Activated naive CD8-positive, alpha-beta T cell treated with anti-CD3 and anti-CD28 coated beads, Interleukin-2, amount 10 ng/mL, durations not matched to agents 7 days and 5 days (primary cell): ENCODE data around the gene RBM33. TPM values are rescaled to one million over a fixed set of nuclear protein-coding genes. Genes with fewer than 3 reads are reported as not detected.
A peak's percentile ranks its signal among the peaks of the same experiment; 100 is the strongest.
"Not testable (repeated sequence)": the region's sequence is repeated elsewhere in the genome, so short reads cannot be mapped to it uniquely, and the experiment has no call there.

Source experiments
- ATAC-seq: fragments of 150-1000 bp; cut with Tn5 transposase; one replicate; pipeline ENCODE4 v1.10.0; 2021; ENCODE audit warnings: low read depth, moderate library complexity
- POLR2A ChIA-PET: fragments of 350-600 bp; sonication (Branson Sonifier 250); formaldehyde crosslinking; loops from one replicate; lab custom pipeline; 2021; ENCODE audit warnings: antibody characterized with exemption; lab: Charles Lee
- DNase-seq: peaks from one replicate; pipeline ENCODE4 v3.0.0; 2021
- H3K27ac Mint-ChIP-seq: one replicate; pipeline ENCODE4 v1.8.0; 2022; ENCODE audit warnings: mild to moderate bottlenecking, mixed read lengths
- H3K27me3 Mint-ChIP-seq: one replicate; pipeline ENCODE4 v1.8.0; 2022; ENCODE audit warnings: mild to moderate bottlenecking, moderate library complexity, mixed read lengths
- H3K36me3 Mint-ChIP-seq: one replicate; pipeline ENCODE4 v1.8.0; 2021; ENCODE audit warnings: mild to moderate bottlenecking, mixed read lengths
- H3K4me1 Mint-ChIP-seq: one replicate; pipeline ENCODE4 v1.8.0; 2021; ENCODE audit warnings: mixed read lengths
- H3K4me3 Mint-ChIP-seq: one replicate; pipeline ENCODE4 v1.8.0; 2022; ENCODE audit warnings: mild to moderate bottlenecking, moderate library complexity, mixed read lengths
- H3K9me3 Mint-ChIP-seq: one replicate; pipeline ENCODE4 v1.8.0; 2021; ENCODE audit warnings: mixed read lengths
- total RNA-seq, 2 experiments: library from RNA; stranded (reverse); gene quantifications; one replicate each; pipeline ENCODE4 v1.2.3, GENCODE V29; 2021

Gene RBM33
- total RNA-seq, 2 experiments from 2014 or later, result 119 to 122 TPM

DNA sequence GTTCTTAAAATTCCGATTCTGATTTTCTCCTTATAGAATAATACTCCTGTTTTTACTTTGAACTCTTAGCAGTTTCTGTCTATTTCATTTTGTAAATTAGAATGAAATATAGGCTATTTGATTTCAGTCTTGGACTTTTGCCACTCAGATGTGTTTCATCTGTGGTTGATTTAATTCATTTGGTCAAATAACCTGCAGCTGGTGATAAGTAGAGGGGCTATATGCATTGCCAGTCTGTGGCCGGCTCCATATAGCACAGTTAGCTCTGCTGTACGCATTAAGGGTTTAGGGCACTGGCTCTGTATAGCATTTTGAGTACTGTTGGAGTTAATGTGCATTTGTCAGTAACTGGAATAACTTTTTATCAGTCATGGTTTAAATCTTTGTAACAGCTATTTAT, 35.7 kb downstream of the RBM33 start:
- no peak overlapping the region for H3K27ac Mint-ChIP-seq
- peaks cover 34% of the 10 kb centered on the region for H3K36me3 Mint-ChIP-seq
- ATAC-seq (no peak), DNase-seq (no peak)
- POLR2A ChIA-PET, result interaction anchor here (1.0 kb wide), 1 partner anchor 36 kb away, joined by 3 read pairs; the partner anchor contains the start of gene RBM33
- no peaks in the 10 kb centered on the region for H3K27me3 Mint-ChIP-seq
- H3K4me3 Mint-ChIP-seq, result no peak overlapping the region
- H3K4me1 Mint-ChIP-seq, result peaks cover 27% of the 10 kb centered on the region
- H3K9me3 Mint-ChIP-seq, result no peaks in the 10 kb centered on the region

DNA sequence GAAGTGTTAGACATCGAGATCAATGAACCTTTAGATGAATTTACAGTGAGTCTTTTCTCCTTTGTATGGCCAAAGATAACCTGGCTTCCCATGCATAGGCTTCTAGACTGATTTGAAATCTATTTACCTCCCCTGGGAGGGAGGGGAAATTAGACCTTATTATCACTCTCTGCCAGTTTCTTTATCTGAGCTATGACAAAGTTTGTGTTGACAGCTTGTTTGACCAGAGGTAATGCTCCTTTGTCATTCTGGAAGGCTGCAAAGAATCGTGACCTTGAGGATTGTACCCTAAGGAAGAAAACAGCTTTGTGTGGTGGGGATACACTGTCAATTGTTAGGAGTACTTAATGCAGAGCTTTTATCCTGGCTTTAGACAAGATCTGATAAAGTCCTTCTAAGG, 36.4 kb downstream of the RBM33 start:
- POLR2A ChIA-PET, result no interaction called here
- Mint-ChIP-seq H3K4me3 (no peak overlapping the region), H3K36me3 (peaks cover 37% of the 10 kb centered on the region), H3K27ac (no peak overlapping the region), H3K9me3 (no peaks in the 10 kb centered on the region), H3K27me3 (no peaks in the 10 kb centered on the region), H3K4me1 (peaks cover 31% of the 10 kb centered on the region)
- DNase-seq, result no peak
- no peak for ATAC-seq

DNA sequence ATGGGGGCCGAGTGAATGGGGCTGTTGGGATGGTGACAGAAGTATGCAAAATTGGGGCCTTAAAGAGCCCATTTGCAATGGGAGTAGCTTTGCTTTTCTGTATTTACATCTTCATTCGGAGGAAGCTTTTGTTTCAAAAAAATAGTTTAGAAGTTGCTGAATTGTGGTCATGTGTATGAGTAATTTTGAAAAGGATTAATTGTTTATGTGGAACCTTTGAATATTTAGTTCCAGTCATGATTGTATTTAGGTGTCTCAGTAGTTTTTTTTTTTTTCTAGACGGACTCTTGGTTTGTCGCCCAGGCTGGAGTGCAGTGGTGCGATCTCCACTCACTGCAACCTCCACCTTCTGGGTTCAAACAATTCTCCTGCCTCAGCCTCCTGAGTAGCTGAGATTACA, 37.2 kb downstream of the RBM33 start:
- H3K9me3 Mint-ChIP-seq, result no peaks in the 10 kb centered on the region
- peaks cover 28% of the 10 kb centered on the region for H3K4me1 Mint-ChIP-seq
- DNase-seq (no peak), ATAC-seq (no peak)
- no peaks in the 10 kb centered on the region for H3K27me3 Mint-ChIP-seq
- H3K27ac Mint-ChIP-seq, result no peak overlapping the region
- H3K4me3 Mint-ChIP-seq, result no peak overlapping the region
- POLR2A ChIA-PET, result no interaction called here
- H3K36me3 Mint-ChIP-seq, result peaks cover 41% of the 10 kb centered on the region

DNA sequence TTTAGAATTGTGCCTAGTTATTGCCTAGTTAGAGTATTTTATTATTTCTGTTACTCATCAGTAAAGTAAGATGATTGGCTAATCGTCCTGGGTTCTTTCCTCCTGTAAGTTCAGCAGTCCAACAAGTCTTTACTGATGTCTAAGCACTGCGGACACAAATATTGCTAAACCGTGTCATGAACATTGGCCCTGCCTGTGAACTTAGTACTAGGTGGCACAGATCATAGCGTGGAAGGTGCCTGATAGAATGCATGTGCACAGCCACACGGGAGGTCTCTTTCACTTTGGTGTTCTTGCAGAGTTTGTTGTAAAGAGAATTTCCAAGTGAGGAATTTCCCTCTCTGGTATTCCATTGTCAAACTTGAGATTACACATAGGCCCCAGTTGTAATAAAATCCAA, 38.0 kb downstream of the RBM33 start:
- no peak for DNase-seq
- Mint-ChIP-seq H3K4me3 (no peak overlapping the region), H3K4me1 (peaks cover 26% of the 10 kb centered on the region), H3K27ac (no peak overlapping the region), H3K36me3 (peaks cover 46% of the 10 kb centered on the region), H3K9me3 (no peaks in the 10 kb centered on the region), H3K27me3 (no peaks in the 10 kb centered on the region)
- no peak for ATAC-seq
- POLR2A ChIA-PET, result no interaction called here

DNA sequence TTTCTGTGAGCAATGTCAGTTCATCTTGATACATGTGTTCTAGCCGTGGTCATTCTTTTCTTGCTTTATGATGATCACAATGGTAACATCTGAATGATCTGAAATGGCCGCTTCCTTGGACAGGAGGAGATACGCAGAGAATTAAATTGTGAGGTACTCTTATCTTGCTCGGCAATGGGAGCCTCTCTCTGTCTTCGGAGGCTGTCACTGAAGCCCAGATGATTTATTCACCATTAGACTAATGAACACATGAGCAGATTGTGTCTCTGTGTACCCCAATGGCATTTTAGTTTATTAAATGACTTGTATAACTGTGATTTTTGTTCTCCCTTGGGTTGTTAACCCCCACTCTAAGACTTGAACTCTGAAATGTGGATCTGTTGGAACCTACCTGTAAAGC, 38.6 kb downstream of the RBM33 start:
- POLR2A ChIA-PET, result no interaction called here
- Mint-ChIP-seq H3K4me1 (peaks cover 28% of the 10 kb centered on the region), H3K4me3 (no peak overlapping the region), H3K36me3 (peaks cover 51% of the 10 kb centered on the region), H3K27me3 (no peaks in the 10 kb centered on the region), H3K27ac (no peak overlapping the region), H3K9me3 (no peaks in the 10 kb centered on the region)
- DNase-seq (no peak), ATAC-seq (no peak)

DNA sequence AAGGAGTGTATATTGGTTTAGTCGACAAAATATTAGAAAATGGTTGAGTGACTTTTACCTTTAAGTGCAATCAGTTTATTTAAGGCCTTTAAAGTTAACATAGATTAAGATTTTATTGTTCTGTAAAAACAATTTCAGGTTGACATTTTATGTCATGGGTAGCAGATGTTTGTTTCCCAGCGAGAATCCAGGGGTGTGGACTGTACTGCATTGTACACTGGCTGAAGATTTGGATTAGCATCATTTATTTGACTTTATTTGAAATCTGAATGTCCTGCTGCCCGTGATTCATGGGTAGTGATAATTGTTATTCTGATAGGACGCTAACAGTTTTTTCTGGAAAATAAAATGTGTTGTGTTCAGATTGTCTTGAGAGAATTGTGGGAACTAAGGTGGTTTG, 39.3 kb downstream of the RBM33 start:
- Mint-ChIP-seq H3K27me3 (no peaks in the 10 kb centered on the region), H3K4me1 (peaks cover 28% of the 10 kb centered on the region), H3K4me3 (no peak overlapping the region), H3K27ac (no peak overlapping the region), H3K36me3 (peaks cover 58% of the 10 kb centered on the region), H3K9me3 (no peaks in the 10 kb centered on the region)
- POLR2A ChIA-PET, result no interaction called here
- DNase-seq, result no peak
- ATAC-seq, result no peak

DNA sequence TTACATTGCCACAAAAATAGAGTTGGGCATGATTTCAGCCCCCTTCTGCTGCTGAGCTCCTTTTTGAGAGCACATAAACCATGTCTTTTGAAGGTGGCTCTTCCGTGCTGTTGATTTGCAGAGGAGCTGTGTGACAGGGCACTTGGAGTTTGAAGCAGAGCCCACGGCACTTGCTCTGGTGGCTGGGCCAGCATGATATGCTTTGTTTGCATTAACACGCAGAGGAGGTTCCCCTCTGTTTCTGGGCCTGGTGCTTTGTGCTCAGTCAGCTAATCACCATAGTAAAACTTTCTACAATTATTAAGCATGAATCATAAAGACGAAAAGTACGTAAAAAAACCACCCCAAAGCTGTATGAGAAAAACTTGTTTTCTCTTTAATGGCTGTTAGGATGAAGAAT, 40.1 kb downstream of the RBM33 start:
- Mint-ChIP-seq H3K4me1 (peaks cover 30% of the 10 kb centered on the region), H3K36me3 (peaks cover 64% of the 10 kb centered on the region), H3K27me3 (no peaks in the 10 kb centered on the region), H3K9me3 (no peaks in the 10 kb centered on the region), H3K4me3 (peak overlapping the region; percentile 59), H3K27ac (peak overlapping the region; percentile 26)
- ATAC-seq, result no peak
- DNase-seq, result no peak
- POLR2A ChIA-PET, result no interaction called here

DNA sequence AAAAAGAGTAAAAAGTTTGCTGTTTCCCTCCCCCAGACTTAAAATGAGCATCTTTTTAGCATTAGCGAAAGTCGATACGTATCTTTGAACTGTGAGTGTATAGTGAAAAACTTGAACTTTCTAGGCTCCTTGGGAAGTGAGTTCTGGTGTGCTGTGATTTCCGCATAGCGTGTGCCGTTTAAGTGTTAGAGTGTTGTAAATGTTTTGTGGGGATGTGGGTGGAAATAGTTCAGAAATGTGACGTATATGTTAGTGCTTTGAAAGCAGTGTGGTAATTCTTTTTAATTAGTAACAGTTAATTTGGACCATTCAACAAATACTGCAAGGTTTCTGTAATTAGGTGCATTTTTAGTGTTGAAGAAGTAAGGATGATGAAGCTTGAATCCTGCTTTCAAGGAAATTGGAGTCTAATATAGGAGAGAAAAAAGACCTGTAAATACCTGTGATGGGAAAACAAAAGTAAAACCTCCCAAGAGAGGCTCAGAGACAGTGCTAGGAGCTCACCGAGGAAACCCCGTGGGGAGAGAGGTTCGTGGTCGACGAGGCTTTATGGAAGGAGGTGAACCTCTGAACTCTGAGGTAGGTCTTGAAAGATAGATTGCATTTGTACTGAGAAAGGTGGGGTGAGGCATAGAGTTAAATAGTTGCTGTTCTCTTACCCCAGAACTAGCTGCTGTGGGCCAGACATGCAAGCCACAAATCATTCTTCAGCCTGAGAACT, 40.8 kb downstream of the RBM33 start:
- Mint-ChIP-seq H3K27me3 (no peaks in the 10 kb centered on the region), H3K27ac (peak overlapping the region; percentile 63), H3K4me3 (peak overlapping the region; percentile 59), H3K36me3 (peaks cover 71% of the 10 kb centered on the region), H3K9me3 (no peaks in the 10 kb centered on the region), H3K4me1 (peaks cover 31% of the 10 kb centered on the region)
- peak; percentile 99 for ATAC-seq
- peak; percentile 44 for DNase-seq
- POLR2A ChIA-PET, result interaction anchor here (0.5 to 1.0 kb wide), 2 partner anchors 41 to 728 kb away, joined by 3 to 4 read pairs; partner anchors contain the start of gene RBM33

DNA sequence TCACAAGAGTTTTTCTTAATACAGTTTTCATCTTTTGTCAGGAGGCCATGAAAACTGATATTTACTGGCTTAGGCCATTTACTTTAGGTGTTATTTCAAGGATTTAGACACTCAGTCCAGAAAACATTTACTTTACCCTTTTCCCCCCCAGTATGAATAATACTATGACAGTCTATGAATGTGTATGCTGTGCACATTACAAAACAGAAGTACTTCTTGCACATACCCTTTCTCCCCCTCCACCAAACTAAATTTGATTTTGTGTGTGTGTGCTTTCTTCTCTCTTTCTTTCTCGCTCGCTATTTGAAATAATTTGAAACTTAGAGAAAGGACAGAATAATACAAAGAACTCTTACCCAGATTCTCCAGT, 41.3 kb downstream of the RBM33 start:
- Mint-ChIP-seq H3K4me1 (peaks cover 31% of the 10 kb centered on the region), H3K27ac (peak overlapping the region; percentile 2), H3K4me3 (peak overlapping the region; percentile 59), H3K27me3 (no peaks in the 10 kb centered on the region), H3K9me3 (no peaks in the 10 kb centered on the region), H3K36me3 (peaks cover 72% of the 10 kb centered on the region)
- no peak for DNase-seq
- peak; percentile 11 for ATAC-seq
- POLR2A ChIA-PET, result interaction anchor here (0.5 to 1.0 kb wide), 2 partner anchors 41 to 728 kb away, joined by 3 to 4 read pairs; partner anchors contain the start of gene RBM33

DNA sequence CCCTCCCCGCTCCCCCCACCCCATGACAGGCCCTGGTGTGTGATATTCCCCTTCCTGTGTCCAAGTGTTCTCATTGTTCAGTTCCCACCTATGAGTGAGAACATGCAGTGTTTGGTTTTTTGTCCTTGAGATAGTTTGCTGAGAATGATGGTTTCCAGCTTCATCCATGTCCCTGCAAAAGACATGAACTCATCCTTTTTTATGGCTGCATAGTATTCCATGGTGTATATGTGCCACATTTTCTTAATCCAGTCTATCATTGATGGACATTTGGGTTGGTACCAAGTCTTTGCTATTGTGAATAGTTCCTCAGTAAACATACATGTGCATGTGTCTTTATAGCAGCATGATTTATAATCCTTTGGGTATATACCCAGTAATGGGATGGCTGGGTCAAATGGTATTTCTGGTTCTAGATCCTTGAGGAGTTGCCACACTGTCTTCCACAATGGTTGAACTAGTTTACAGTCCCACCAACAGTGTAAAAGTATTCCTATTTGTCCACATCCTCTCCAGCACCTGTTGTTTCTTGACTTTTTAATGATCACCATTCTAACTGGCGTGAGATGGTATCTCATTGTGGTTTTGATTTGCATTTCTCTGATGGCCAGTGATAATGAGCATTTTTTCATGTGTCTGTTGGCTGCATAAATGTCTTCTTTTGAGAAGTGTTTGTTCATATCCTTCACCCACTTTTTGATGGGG, 42.3 kb downstream of the RBM33 start:
- peaks cover 69% of the 10 kb centered on the region for H3K36me3 Mint-ChIP-seq
- H3K27ac Mint-ChIP-seq, H3K27me3 Mint-ChIP-seq, H3K9me3 Mint-ChIP-seq, DNase-seq, ATAC-seq, POLR2A ChIA-PET, H3K4me3 Mint-ChIP-seq: not testable (repeated sequence)
- peaks cover 32% of the 10 kb centered on the region for H3K4me1 Mint-ChIP-seq

DNA sequence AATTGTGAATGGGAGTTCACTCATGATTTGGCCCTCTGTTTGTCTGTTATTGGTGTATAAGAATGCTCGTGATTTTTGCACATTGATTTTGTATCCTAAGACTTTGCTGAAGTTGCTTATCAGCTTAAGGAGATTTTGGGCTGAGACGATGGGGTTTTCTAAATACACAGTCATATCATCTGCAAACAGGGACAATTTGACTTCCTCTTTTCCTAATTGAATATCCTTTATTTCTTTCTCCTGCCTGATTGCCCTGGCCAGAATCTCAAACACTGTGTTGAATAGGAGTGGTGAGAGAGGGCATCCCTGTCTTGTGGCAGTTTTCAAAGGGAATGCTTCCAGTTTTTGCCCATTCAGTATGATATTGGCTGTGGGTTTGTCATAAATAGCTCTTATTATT, 43.8 kb downstream of the RBM33 start:
- Mint-ChIP-seq H3K4me1 (peaks cover 41% of the 10 kb centered on the region), H3K36me3 (peaks cover 62% of the 10 kb centered on the region)
- H3K9me3 Mint-ChIP-seq, H3K27me3 Mint-ChIP-seq, ATAC-seq, POLR2A ChIA-PET, H3K4me3 Mint-ChIP-seq, H3K27ac Mint-ChIP-seq, DNase-seq: not testable (repeated sequence)

DNA sequence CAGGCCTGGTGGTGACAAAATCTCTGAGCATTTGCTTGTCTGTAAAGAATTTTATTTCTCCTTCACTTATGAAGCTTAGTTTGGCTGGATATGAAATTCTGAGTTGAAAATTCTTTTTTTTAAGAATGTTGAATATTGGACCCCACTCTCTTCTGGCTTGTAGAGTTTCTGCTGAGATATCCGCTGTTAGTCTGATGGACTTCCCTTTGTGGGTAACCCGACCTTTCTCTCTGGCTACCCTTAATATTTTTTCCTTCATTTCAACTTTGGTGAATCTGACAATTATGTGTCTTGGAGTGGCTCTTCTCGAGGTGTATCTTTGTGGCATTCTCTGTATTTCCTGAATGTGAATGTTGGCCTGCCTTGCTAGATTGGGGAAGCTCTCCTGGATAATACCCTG, 46.2 kb downstream of the RBM33 start:
- H3K4me3 Mint-ChIP-seq, H3K9me3 Mint-ChIP-seq, POLR2A ChIA-PET, ATAC-seq, H3K27ac Mint-ChIP-seq, DNase-seq, H3K27me3 Mint-ChIP-seq: not testable (repeated sequence)
- H3K4me1 Mint-ChIP-seq, result peaks cover 28% of the 10 kb centered on the region
- peaks cover 49% of the 10 kb centered on the region for H3K36me3 Mint-ChIP-seq

DNA sequence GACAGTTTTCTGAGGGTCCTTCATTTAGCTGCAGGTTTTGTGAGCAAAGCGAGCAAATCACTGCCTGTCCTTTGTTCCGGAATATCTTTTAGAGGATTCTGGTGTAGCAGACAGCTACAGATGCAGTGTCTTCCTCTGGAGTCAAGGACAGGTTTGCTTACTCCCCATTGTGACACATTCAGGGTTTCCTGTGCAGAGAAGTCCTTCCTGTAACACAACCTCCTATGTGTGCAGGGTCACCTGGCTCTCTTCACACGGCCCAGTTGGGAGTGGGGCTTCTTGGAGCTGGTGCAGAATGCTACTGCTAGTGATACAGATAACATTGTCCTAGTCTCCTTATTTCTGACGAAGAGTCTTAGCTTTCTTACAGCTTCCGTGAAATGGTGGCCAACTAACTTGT, 47.9 kb downstream of the RBM33 start:
- Mint-ChIP-seq H3K9me3 (no peaks in the 10 kb centered on the region), H3K36me3 (peaks cover 45% of the 10 kb centered on the region), H3K27ac (no peak overlapping the region), H3K4me3 (no peak overlapping the region), H3K4me1 (peaks cover 30% of the 10 kb centered on the region), H3K27me3 (no peaks in the 10 kb centered on the region)
- POLR2A ChIA-PET, result no interaction called here
- DNase-seq (no peak), ATAC-seq (peak; percentile 73)

DNA sequence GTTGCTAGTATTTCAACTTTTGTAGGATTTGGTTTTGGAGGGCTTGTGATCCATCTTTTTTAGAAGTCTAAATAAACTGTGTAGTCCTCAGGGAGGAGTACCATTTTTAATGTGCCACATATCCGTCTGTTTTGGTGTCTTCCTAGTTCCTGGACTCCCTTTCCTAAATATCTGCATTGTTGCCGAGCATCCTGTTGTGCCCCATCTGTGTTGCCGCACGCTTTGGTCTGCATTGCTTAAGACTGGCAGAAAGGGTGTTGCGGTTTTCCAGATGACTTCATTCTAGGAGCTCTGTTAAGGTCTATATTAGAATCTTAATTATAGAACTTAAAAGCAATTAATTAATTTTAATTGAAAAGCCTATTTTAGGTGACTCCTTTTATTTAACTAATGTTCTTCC, 49.4 kb downstream of the RBM33 start:
- no peak for ATAC-seq
- no peaks in the 10 kb centered on the region for H3K27me3 Mint-ChIP-seq
- no peak overlapping the region for H3K27ac Mint-ChIP-seq
- DNase-seq, result no peak
- H3K9me3 Mint-ChIP-seq, result no peaks in the 10 kb centered on the region
- POLR2A ChIA-PET, result no interaction called here
- peaks cover 28% of the 10 kb centered on the region for H3K4me1 Mint-ChIP-seq
- H3K36me3 Mint-ChIP-seq, result peaks cover 33% of the 10 kb centered on the region
- H3K4me3 Mint-ChIP-seq, result no peak overlapping the region
